K562 (cell line): ENCODE measurements around the gene MYL6B. TPM values are rescaled to one million over a fixed set of nuclear protein-coding genes. Genes with fewer than 3 reads are reported as not detected.

Source experiments
- ATAC-seq: fragments of 200-7000 bp; cut with Tn5 transposase; 3 replicates; pipeline ENCODE4 v1.9.1; 2020; ENCODE audit warnings: moderate library complexity
- BruUV-seq: library from RNA; stranded (reverse); fragments of 400-500 nt; replicated peaks from 2 replicates; lab custom pipeline; 2021; lab: Mats Ljungman, UMichigan
- CTCF ChIA-PET: fragments of 300-600 bp; formaldehyde crosslinking; extraction: SDS; loops from one replicate; lab custom pipeline; 2021; ENCODE audit warnings: low intra/inter-chr PET ratio; lab: Yijun Ruan, JAX
- POLR2A ChIA-PET: fragments of 300-600, 350-650 bp; sonication (Branson Sonifier 250); formaldehyde crosslinking; extraction: SDS; loops from one replicate; lab custom pipeline; 2021; ENCODE audit warnings: antibody characterized with exemption, inconsistent platforms; lab: Yijun Ruan, JAX
- DNase-seq, 4 experiments: peaks; one replicate each; pipeline versions ENCODE4 v3.0.0 to v3.0.0-alpha.2; 2011 to 2018; ENCODE audit warnings: low spot score in 3 of 4, mixed read lengths in 3 of 4; ENCODE audit errors: extremely low read depth in 1 of 4
- FAIRE-seq: peaks from 2 replicates; lab custom pipeline; 2011; peaks lifted over from hg19 to GRCh38; lab: Jason Lieb, UNC
- H2AFZ ChIP-seq: 2 replicates; pipeline ENCODE4 v1.6.0; 2011; ENCODE audit warnings: low read depth, low read length, control low read depth, inconsistent platforms
- H3K27ac ChIP-seq: fragments of 200-600 bp; 3 replicates; pipeline ENCODE4 v1.8.0; 2011; ENCODE audit warnings: low read depth, mild to moderate bottlenecking, control low read depth, inconsistent platforms, low read length, moderate library complexity, mixed read lengths; ENCODE audit errors: extremely low read depth
- H3K27me3 ChIP-seq, 2 experiments: fragments of 300-600 bp in 1 of 2; 2 replicates in 1 of 2; 3 replicates in 1 of 2; pipeline versions ENCODE4 v1.6.0 to v1.8.0; 2011; ENCODE audit warnings: inconsistent platforms in 2 of 2, low read length in 2 of 2, mild to moderate bottlenecking in 1 of 2, mixed read lengths in 1 of 2, moderate library complexity in 1 of 2; ENCODE audit not compliant: control insufficient read depth in 2 of 2, insufficient read depth in 2 of 2
- H3K36me3 ChIP-seq: fragments of 300-600 bp; 3 replicates; pipeline ENCODE4 v1.8.0; 2011; ENCODE audit warnings: mild to moderate bottlenecking, low read length, inconsistent platforms; ENCODE audit not compliant: control insufficient read depth, insufficient read depth
- H3K4me1 ChIP-seq, 2 experiments: fragments of 200-600 bp in 1 of 2; replicated peaks in 1 of 2; 2 replicates in 1 of 2; 3 replicates in 1 of 2; pipeline versions ENCODE4 v1.5.1 to v1.8.0; 2011; ENCODE audit warnings: inconsistent platforms in 2 of 2, low read length in 2 of 2, mild to moderate bottlenecking in 1 of 2, mixed read lengths in 1 of 2, moderate library complexity in 1 of 2; ENCODE audit not compliant: control insufficient read depth in 2 of 2, insufficient read depth in 2 of 2
- H3K4me2 ChIP-seq: 2 replicates; pipeline ENCODE4 v1.6.1; 2011; ENCODE audit warnings: low read length, control low read depth, inconsistent platforms, mixed read lengths; ENCODE audit not compliant: insufficient read depth
- H3K4me3 ChIP-seq: fragments of 200-600 bp; sonication (generic), shearing (Covaris generic); 2 replicates; pipeline ENCODE4 v1.5.1; 2016; ENCODE audit warnings: control low read depth, inconsistent platforms
- H3K79me2 ChIP-seq: fragments of 200-600 bp; 3 replicates; pipeline ENCODE4 v1.8.0; 2011; ENCODE audit warnings: low read length, inconsistent platforms; ENCODE audit not compliant: control insufficient read depth, insufficient read depth
- H3K9ac ChIP-seq, 2 experiments: 2 replicates each; pipeline versions ENCODE4 v1.6.0 to v1.6.1; 2011; ENCODE audit warnings: low read depth in 2 of 2, low read length in 2 of 2, control low read depth in 1 of 2, inconsistent platforms in 1 of 2, mild to moderate bottlenecking in 1 of 2, mixed read lengths in 1 of 2; ENCODE audit not compliant: insufficient read depth in 1 of 2
- H3K9me1 ChIP-seq: one replicate; pipeline ENCODE4 v1.6.0; 2011; ENCODE audit warnings: inconsistent platforms, mild to moderate bottlenecking, low read length, moderate library complexity; ENCODE audit not compliant: control insufficient read depth, insufficient read depth
- H3K9me3 ChIP-seq: replicated peaks from 2 replicates; pipeline ENCODE4 v1.5.1; 2011; ENCODE audit warnings: low read depth, low read length, inconsistent platforms; ENCODE audit not compliant: control insufficient read depth, insufficient read depth
- H4K20me1 ChIP-seq: replicated peaks from 2 replicates; pipeline ENCODE4 v1.6.1; 2011; ENCODE audit warnings: low read length, inconsistent platforms, mixed read lengths; ENCODE audit not compliant: control insufficient read depth, insufficient read depth
- BDP1 ChIP-seq: IDR thresholded peaks from 3 replicates; pipeline ENCODE4 v1.6.1; 2011; ENCODE audit not compliant: insufficient read length, insufficient read depth
- CBFB ChIP-seq: sonication (generic); formaldehyde crosslinking; IDR thresholded peaks from 2 replicates; pipeline ENCODE4 v1.4.0; 2020; ENCODE audit warnings: mild to moderate bottlenecking, missing genetic modification reagents
- EP300 ChIP-seq: IDR thresholded peaks from 2 replicates; pipeline ENCODE4 v1.6.1; 2012; ENCODE audit warnings: low read length, improper control_type of control experiment
- ESRRA ChIP-seq: fragments of 450-650 bp; IDR thresholded peaks from 2 replicates; pipeline ENCODE4 v1.6.1; 2014; ENCODE audit warnings: low read depth, mild to moderate bottlenecking, moderate library complexity, borderline replicate concordance
- FOXK2 ChIP-seq, 2 experiments: fragments of 450-650 bp; IDR thresholded peaks in 1 of 2; conservative IDR thresholded peaks in 1 of 2; 2 replicates each; pipeline ENCODE4 v1.6.1; 2016; ENCODE audit warnings: low read depth in 2 of 2, mild to moderate bottlenecking in 1 of 2
- ILF3 ChIP-seq: fragments of 450-650 bp; IDR thresholded peaks from 2 replicates; pipeline ENCODE4 v1.6.1; 2018; ENCODE audit warnings: antibody characterized with exemption, mild to moderate bottlenecking, moderate library complexity, borderline replicate concordance
- MCM3 ChIP-seq: fragments of 450-650 bp; IDR thresholded peaks from 2 replicates; pipeline ENCODE4 v1.6.1; 2016
- POLR2B ChIP-seq: fragments of 450-650 bp; IDR thresholded peaks from 2 replicates; pipeline ENCODE4 v1.6.1; 2018; ENCODE audit warnings: low read depth; ENCODE audit not compliant: partially characterized antibody
- PRMT5 ChIP-seq: sonication (generic); formaldehyde crosslinking; IDR thresholded peaks from 2 replicates; pipeline ENCODE4 v1.5.0; 2020; ENCODE audit warnings: missing genetic modification reagents
- UBTF ChIP-seq, 2 experiments: IDR thresholded peaks; 2 replicates each; pipeline ENCODE4 v1.6.1; 2012; ENCODE audit warnings: improper control_type of control experiment in 2 of 2, low read depth in 2 of 2, low read length in 2 of 2, borderline replicate concordance in 1 of 2
- VEZF1 ChIP-seq: fragments of 200-800 bp; sonication (Bioruptor generic); IDR thresholded peaks from 2 replicates; pipeline ENCODE4 v1.6.1; 2017; ENCODE audit warnings: missing genetic modification characterization, missing compliant biosample characterization
- ZBTB2 ChIP-seq: fragments of 450-650 bp; IDR thresholded peaks from 2 replicates; pipeline ENCODE4 v1.6.1; 2016; ENCODE audit warnings: antibody characterized with exemption
- ZNF212 ChIP-seq: fragments of 450-650 bp; formaldehyde crosslinking; IDR thresholded peaks from 2 replicates; pipeline ENCODE4 v1.4.0; 2020; ENCODE audit warnings: mild to moderate bottlenecking
- ZSCAN32 ChIP-seq: fragments of 450-650 bp; formaldehyde crosslinking; IDR thresholded peaks from 2 replicates; pipeline ENCODE4 v1.4.0; 2020; ENCODE audit warnings: mild to moderate bottlenecking, moderate library complexity
- WGBS: fragments of 100-300 bp; shearing (Covaris generic); methylation state at CpG from one replicate; pipeline ENCODE4 v1.1.6; 2016; ENCODE audit warnings: low coverage, mixed read lengths; ENCODE audit not compliant: insufficient coverage; ENCODE audit errors: missing lambda C conversion rate; 5-methylcytosine and 5-hydroxymethylcytosine counted together
- in situ Hi-C: fragments of 300-500 bp; cut with MboI; formaldehyde crosslinking; loops from 4 replicates; pipeline ENCODE4 v1.15.0; 2018; ENCODE audit warnings: inconsistent platforms, mixed read lengths
- intact Hi-C: fragments of 100-400 bp; cut with micrococcal nuclease; formaldehyde crosslinking; loops from 2 replicates; pipeline ENCODE4 v1.14.2; 2022
- polyA plus RNA-seq, 8 experiments: library from polyadenylated mRNA; depleted of rRNA in 4 of 8; stranded (reverse) in 5 of 8; unstranded in 3 of 8; fragments of >200 nt; fragmentation: Nextera tagmentation in 2 of 8; fragmentation: Illumina TruSeq in 1 of 8; extraction: Ambion mirVana in 2 of 8; extraction: Trizol in 1 of 8; gene quantifications; 2 replicates each; pipeline versions ENCODE4 v1.2.1 to v1.2.3, GENCODE V29; 2011 to 2014; ENCODE audit warnings: inconsistent platforms in 1 of 8, missing spikeins in 1 of 8
- total RNA-seq, 7 experiments: library from RNA; depleted of rRNA in 6 of 7; stranded (reverse); fragments of >200 nt in 6 of 7; fragmentation: Illumina TruSeq in 2 of 7; extraction: Trizol in 2 of 7; gene quantifications; 2 replicates each; pipeline versions ENCODE4 v1.2.1 to v1.2.3, GENCODE V29; 2011 to 2021; ENCODE audit warnings: low replicate concordance in 1 of 7
- TF ChIP-seq, protein P1 (sequence below), 2 experiments: fragments of 450-650 bp; IDR thresholded peaks; 2 replicates each; pipeline ENCODE4 v1.6.1; 2016

MYL6B gene
- total and polyA plus RNA-seq, 9 of the 15 experiments (the other 6 are each of a cell fraction or from before 2014, with no cell fraction given) = 42.8 to 77.3 (median 68.6) TPM

DNA sequence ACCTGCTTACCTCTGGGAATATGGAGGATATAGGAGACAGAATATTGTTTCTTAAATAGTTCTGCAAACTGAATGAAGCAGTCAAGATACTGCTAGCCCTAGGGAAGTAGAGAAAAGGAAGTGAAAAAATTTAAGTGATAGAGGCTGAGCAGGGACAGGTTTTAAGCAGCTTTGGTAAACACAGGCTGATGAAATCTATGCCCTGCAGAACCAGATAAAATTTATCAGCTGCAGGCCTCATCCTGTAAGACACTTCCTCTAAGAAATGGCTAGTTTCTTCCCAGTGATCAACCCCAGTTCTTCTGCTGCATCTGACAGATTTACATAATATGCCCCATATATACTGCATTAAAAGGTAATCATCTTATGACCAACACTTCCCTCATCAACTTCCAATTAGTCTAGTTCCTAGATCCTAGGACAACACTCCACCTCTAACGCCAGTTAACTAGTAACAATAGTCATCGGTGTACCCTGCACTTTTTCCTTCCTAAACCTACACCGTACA is 25.6 kb upstream of the MYL6B start:
- Histone ChIP-seq H3K27me3 (no peaks in the 10 kb centered on the region), H4K20me1 (peaks cover 5% of the 10 kb centered on the region; the same call in 1 of the 2 replicates), H3K9ac (peak overlapping the region in 1 of 2 experiments; percentile 86; a peak in 2 of 4 replicates), H3K4me1 (peaks cover 31 to 46% of the 10 kb centered on the region in 2 experiments), H2AFZ (peak overlapping the region; percentile 6; the same call in 1 of the 2 replicates), H3K9me1 (peaks cover 6% of the 10 kb centered on the region), H3K27ac (peak overlapping the region; percentile 89), H3K4me2 (peak overlapping the region; percentile 87), H3K4me3 (peak overlapping the region; percentile 34), H3K36me3 (peaks cover 25% of the 10 kb centered on the region), H3K79me2 (peaks cover 45% of the 10 kb centered on the region), H3K9me3 (no peaks in the 10 kb centered on the region)
- in situ Hi-C loops = loop anchor here (5.0 to 10.0 kb wide), 2 partner anchors 61 to 338 kb away; partner anchors contain the start of genes SMARCC2 and SPRYD4
- CTCF ChIA-PET = interaction anchor here (0.6 to 2.1 kb wide), 5 partner anchors 22 to 97 kb away, joined by 3 to 13 read pairs (median 6); partner anchors contain the start of genes MYL6, PA2G4 and SMARCC2
- peak in 1 of 4 experiments; percentile 77 for DNase-seq
- WGBS = 6% methylated on average over 3 of the region's 3 CpGs
- peak; percentile 8 for ATAC-seq
- peak; percentile 42 for FAIRE-seq
- intact Hi-C loops = loop anchor here (1.0 kb wide), 2 partner anchors 32 to 63 kb away; partner anchors contain the start of genes MYL6 and SMARCC2
- POLR2A ChIA-PET = interaction anchor here (0.6 to 5.6 kb wide), 14 partner anchors 9 to 501 kb away, joined by 3 to 85 read pairs (median 3); partner anchors contain the start of genes MYL6, RNF41, RPL41 and SMARCC2
- BruUV-seq = no TSS peak
- TF ChIP-seq PRMT5 (CRISPR knock-in tag) (no peak), UBTF (IDR thresholded peaks at IDR 0.05; ENCODE audit: borderline replicate concordance in 1 of 2, low read depth in 2 of 2, low read length in 2 of 2) (no peak), FOXK2 (conservative IDR thresholded peaks at IDR 0.05 in 1 of 2, IDR thresholded peaks at IDR 0.05 in 1 of 2; ENCODE audit: low read depth in 2 of 2) (peak in 1 of 2 experiments; percentile 61; a peak in 3 of 4 replicates), ZNF212 (CRISPR knock-in tag) (no peak), MCM3 (no peak), POLR2B (peak; percentile 22), CBFB (CRISPR knock-in tag) (no peak), ZSCAN32 (CRISPR knock-in tag) (peak; percentile 37; the same call in 1 of the 2 replicates), EP300 (peak; percentile 98), ESRRA (0 out of 2 replicates have a peak, but pooled peaks have one; percentile 9), VEZF1 (peak; percentile 49), ILF3 (0 out of 2 replicates have a peak, but pooled peaks have one; percentile 82), ZBTB2 (no peak), BDP1 (no peak)
- TF ChIP-seq, protein P1, sequence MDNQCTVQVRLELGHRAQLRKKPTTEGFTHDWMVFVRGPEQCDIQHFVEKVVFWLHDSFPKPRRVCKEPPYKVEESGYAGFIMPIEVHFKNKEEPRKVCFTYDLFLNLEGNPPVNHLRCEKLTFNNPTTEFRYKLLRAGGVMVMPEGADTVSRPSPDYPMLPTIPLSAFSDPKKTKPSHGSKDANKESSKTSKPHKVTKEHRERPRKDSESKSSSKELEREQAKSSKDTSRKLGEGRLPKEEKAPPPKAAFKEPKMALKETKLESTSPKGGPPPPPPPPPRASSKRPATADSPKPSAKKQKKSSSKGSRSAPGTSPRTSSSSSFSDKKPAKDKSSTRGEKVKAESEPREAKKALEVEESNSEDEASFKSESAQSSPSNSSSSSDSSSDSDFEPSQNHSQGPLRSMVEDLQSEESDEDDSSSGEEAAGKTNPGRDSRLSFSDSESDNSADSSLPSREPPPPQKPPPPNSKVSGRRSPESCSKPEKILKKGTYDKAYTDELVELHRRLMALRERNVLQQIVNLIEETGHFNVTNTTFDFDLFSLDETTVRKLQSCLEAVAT (IDR thresholded peaks at IDR 0.05) = peak in 1 of 2 experiments; percentile 62; a peak in 2 of 4 replicates
